NCI-H128 (cell line): Measurements from ENCODE around the gene RDM1.

Experiments used
- DNase-seq: peaks from one replicate; lab custom pipeline; 2025; ENCODE audit not compliant: unreplicated experiment; lab: John Stamatoyannopoulos, UW

Gene RDM1

DNA sequence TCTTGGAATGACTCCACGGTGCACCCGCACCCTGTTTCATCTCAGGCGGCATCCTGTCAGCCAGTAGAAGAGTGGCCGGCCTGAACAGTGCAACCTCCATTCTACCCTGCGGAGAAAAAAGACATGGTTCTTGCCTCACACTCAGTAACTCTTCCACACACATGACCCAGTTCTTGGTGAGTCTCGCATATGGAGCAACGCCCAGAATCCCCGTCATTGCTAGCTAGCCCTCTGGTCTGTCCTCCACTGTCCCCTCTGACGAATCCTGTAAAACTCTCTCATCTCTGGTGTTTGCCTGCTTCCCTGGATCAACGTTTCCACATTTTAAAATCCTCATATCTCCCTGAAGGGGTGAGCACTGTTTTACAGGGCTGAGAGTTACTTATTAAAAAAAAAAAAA lies 4.2 kb upstream of the RDM1 start:
- no peak for DNase-seq

DNA sequence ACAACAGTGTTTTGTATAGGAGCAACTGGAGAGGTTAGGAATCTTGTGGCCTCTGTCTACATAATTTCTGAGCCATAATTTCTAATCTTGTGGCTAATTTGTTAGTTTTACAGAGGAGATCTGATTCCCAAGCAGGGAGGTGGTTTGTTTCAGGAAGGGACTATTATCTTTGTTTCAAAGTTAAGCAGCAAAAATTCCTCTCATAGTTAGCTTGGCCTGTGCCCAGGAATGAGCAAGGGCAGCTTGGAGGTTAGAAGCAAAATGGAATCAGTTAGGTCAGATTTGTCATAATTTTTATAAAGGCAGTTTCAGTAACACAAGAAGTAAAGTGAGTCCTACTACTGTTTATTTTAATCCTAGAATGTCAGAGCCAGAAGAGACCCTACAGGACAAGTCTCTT lies 2.0 kb upstream of the RDM1 start:
- DNase-seq: no peak

DNA sequence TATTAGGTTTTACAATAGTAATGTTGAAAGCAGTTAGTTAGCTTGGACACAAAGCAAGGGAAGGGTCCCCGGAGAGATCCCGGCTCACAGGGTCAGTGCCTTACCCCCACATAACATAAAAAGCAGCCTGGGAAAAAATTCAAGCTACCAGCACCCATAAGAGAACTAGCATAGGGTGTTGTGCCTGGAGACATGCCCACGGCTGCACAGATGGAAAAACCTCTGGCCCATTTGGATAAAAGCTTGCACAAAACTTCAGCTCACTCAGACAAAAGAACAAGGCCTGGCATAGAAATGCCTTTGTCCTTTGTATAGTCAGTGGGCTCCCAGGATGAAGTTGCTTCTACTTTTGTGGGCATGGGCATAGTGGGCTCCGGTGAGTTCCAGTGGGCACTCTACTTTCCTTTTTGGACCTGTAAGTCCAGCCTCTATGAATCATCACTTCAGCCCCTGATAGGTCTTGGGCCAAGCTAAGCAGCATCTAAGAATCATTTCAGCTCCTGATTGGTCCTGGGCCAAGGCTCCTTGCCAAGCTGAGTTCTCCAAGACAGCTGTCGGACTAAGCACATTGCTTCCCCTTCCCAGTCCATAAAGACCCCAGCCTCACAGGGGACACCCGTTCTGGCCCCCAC lies 1.3 kb upstream of the RDM1 start:
- DNase-seq: no peak

DNA sequence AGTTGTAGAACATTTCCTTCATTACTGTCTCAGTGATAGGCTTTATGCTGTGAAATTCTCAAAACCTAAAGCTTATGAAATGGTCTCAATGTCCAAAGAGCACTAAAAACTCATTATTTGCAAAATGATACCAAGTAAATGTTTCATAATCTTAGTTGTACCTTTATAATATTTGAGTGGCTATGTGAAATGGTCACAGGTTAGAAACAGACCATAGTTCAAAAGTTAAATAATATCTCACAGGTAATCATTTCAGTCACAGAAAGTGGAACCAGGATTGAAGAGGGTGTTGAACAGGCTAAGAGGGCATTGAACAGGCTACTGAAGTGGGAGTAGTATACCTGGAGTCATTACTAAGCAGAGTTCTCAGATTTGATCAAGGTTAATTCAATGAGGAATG lies 2.9 kb downstream of the RDM1 start:
- no peak for DNase-seq

DNA sequence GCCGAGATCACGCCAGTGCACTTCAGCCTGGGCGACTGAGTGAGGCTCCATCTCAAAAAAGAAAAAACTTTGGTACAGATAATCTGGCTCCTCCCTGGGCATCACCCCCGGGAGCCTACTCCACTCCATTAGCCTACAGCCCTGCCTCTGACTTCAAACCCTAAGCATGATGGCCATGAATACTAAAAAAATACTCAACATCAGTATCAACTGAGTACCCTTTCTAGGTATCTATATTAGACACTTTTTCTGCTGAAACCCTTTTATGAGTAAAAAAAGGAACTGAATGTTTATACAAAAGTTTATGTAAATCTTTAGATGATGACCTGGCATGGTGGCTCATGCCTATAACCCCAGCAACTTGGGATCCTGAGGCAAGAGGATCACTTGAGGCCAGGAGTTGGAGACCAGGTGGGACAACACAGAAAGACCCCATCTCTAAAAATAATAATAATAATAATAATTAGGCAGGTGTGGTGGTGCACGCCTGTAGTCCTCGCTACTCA lies 6.9 kb downstream of the RDM1 start:
- no peak for DNase-seq

DNA sequence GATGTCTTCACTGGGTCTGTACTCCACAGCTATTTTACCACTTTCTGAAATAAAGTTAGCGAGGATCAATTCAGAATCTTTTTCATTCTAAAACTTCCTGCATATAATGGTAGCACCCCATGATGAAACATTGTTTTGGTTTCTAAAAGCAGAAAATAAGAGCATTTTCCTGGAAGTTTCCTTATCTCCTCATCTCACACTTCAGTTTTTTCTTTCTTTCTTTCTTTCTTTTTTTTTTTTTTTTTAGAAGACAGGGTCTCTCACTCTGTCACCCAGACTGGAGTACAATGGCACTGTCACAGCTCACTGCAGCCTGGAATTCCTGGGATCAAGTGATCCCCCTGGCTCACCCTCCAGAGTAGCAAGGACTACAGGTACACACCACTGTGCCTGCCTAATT lies 10.3 kb downstream of the RDM1 start:
- DNase-seq: no peak

DNA sequence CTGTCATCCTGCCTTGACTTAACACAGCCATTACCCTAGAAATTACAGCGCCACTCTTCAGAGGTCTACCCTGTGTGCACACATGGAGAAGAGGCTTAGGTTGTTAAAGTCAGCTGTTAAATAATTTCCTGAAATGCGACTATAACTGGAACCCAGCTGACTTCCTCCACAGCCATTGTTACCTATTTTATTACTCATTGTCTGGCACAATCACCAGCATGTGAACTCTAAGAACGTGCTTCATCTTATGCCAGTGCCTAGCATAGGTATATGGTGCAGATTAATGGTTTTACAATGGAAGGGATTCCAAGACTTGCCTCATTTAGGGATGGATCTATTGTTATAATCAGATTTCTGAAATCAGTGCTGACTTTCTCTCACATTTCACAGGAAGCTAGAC lies 11.9 kb downstream of the RDM1 start:
- DNase-seq: no peak

DNA sequence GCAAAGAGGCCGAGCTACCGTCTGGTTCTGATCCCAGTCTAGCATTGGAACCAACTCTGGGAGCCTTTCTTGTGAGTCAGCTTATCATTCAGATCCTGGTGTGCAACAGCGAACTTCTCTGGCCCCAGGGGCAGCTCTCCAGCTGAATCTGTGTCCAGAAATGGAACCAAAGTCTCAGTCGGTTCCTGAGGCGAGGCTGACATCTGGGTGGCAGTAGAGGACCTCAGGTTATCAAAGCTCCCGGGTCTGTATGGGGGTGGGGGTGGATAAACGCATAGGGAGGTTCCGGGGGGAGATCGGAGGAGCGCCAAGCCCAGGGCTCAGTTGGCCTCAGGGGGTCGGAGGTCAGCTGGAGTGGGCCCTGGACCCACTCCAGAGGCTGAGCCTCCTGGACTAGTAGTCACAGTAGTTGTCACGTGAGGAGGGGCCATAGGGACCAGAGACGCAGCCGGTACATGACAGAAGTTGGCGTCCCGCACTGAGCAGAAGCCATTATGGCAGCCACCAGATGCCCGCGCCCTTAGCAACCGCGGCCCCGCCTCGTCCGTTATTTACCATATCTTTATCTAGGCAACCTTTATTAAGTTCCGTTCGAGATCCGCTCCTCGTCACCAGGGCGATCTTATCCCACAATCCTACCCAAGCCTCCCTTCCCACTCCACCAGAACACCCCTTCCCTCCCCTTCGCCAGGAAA lies 12.9 kb downstream of the RDM1 start:
- DNase-seq: no peak

DNA sequence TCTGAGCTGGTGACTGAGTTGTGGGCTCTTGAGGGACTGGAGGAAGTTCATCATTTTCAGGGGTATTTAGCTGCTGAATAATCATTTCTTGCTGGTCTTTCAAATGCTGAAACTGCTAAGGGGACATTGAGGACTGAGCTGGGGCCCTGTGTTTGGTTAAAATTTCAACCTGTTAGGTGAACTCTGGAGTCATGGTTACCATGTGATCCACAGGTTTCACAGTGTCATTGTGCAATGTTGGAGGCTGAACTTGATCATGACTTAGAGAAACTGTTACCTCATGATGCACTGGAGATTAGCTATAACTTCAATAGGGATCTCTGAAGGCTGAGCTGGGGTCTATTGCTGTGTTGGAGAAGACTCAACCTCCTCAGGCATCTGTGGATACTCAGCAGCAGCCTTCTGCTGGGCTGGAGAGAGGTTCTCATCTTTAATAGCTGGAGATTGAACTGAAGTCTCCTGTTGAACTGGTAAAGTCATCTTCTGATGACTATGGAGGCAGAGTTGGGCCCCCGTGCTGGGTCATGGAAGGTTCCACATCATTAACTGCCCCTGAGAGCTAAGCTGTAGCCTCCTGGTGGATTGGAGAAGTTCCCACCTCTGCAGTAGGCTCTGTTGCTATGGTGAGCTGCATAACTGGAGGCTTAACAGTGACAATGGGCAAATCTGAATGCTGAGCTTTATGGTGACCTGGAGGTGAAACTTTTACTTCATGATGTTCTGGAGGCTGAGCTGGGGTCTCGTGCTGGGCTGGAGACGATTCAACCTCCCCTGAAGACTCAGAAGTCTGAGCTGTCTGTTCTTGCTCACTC lies 15.2 kb downstream of the RDM1 start:
- no peak for DNase-seq

DNA sequence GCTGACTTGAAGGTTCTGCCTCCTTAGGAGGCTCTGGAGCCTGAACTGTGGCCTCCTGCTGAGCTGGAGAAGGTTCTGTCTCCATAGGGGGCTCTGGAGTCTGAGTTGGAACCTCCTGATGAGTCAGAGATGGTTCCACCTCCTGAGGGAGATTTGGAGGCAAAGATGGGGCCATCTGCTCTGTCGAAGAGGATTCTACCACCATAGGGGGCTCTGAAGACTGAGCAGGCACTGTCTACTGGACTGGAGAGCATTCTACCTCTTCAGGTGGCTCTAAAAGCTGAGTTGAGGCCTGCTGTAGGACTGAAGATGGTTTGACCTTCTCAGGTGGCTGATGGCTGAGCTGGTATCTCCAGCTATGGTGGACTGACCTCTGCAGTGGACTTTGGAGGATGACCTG lies 16.2 kb downstream of the RDM1 start:
- no peak for DNase-seq

DNA sequence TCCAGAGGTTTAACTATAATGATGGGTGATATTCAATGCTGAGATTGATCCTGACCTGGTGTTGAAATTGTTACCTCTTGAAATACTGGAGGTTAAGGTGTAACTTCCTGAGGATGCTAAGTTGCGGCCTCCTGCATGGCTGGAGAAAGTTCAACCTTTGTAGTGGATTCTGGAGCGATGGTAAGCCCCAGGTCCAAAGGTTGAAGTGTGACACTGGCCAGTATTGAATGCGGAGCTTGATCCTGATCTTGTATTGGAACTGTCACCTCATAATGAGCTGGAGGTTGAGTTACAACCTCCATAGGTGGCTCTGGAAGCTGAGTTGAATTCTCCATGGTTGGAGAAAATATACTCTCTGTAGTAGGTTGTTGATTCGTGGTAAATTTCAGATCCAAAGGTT lies 17.0 kb downstream of the RDM1 start:
- no peak for DNase-seq

DNA sequence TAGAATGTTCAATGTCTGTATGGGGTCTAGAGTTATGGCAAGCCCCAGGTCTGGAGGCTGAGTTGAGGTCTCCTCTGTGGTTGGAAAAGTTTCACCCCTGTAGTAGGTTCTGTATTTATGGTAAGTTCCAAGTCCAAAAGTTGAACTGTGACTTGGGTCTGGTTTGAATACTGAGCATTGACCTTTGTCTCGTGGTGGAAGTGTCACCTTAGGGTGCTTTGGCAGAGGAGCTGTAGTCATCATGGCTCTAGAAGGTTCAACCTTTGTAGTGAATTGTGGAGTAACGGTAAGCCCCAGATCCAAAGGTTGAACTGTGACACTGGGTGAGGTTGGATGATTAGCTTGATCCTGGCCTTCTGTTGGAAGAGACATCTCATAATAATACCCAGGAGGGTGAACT lies 17.6 kb downstream of the RDM1 start:
- no peak for DNase-seq

DNA sequence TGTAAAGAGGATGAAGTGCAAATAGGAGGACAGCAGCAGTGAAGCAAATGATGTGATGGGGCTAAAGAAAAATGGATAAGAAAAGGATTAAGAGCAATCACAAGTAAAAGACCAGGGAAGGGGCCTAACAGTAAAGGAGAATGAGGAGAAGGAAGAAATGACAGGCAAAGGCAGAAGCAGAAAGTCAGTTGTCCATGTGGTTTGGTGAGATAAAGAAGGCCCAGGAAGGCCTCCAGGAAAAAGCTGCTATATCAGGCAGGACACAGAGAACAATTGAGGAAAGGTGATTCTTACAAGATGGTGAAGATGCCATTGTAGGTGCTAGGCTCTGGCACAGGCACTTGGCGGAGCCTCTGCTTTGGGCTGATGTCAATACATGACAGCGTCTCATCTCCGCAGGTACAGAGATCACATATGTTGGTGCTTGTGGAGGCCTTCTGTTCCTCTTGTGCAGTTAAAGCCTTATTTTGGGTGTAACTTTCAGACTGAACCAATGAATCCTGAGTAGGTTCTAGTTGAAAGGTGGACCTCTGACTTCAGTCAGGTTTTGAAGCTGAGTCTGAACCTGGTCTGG lies 18.1 kb downstream of the RDM1 start:
- DNase-seq: no peak

DNA sequence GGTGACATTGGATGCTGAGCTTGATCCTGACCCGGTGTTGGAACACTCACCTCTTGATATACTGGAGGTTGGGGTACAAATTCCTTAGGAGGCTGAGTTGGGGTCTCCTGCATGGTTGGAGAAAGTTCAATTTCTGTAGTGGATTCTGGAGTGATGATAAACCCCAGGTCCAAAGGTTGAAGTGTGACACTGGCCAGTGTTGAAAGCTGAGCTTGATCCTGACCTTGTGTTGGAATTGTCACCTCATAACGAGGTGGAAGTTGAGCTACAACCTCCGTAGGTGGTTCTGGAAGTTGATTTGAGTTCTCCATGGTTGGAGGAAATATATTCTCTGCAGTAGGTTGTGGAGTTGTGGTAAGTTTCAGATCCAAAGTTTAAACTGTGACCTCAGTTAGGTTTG lies 21.2 kb downstream of the RDM1 start:
- DNase-seq: no peak

DNA sequence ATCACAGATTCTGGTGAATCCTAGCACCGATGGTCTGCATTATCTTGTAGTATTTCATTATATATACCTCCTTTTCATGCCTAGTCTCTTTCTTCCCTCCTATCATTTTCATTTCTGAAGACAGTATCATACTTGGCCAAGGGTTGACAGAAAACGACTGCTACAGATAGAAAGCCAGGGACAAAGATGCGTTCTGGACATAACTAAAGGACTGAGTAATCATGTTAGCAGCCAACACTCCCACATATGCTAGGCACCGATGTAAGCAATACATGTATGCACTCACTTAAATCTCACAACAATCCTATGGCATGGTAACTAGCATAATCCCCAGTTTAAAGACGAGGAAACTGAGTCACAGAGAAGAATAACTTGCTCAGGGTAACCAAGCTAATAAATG lies 22.9 kb downstream of the RDM1 start:
- DNase-seq: no peak

DNA sequence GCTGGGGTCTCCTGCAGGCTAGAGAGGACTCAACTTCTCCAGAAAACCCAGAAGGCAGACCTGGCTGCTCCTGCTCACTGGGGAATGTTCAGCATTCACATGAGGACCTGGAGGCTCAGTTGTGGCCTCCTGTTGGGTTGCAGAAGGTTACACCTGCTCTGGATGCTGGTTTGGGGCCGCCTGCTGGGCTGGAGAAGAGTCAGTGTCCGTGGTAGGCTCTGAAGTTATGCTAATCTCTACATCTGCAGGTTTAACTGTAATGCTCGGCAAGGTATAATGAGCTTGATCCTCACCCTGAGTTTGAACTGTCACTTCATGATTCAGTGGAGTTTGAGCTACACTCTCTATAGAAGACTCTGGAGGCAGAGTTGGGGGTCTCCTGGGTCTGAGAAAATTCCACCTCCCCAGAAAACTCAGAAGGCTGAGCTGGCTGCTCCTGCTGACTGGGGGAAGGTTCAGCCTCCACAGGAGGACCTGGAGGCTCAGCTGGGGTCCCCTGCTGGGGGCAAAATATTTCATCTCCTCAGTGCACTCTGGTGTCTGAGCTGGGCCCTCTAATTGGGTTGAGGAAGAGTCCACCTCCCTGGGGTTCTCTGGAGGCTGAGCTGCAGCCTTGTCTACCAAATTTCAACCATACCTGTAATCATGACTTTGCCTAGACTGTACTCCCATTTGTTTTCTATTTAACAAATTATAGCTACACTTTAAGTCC lies 23.5 kb downstream of the RDM1 start:
- DNase-seq: no peak

DNA sequence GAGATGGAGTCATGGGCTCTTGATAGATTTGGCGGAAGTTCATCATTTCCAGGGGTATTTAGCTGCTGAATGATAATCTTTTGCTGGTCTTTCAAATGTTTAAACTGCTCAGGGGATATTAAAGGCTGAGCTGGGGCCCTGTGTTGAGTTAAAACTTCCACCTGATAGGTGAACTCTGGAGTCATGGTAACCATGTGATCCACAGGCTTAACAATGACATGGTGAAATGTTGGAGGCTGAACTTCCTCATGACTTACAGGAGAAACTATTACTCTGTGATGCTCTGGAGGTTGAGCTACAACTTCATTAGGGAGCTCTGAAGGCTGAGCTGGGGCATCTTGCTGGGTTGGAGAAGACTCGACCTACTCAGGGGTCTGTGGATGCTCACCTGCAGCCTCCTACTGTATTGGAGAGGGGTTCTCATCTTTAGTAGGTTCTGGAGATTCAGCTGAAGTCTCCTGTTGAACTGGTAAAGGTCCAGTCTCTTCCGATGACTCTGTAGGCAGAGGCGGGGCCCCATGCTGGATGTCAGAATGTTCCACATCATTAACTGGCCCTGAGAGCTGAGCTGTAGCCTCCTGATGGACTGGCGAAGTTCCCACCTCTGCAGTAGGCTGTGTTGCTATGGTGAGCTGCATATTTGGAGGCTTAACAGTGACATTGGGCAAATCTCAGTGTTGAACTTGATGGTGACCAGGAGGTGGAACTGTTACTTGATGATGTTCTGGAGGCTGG lies 24.2 kb downstream of the RDM1 start:
- no peak for DNase-seq

DNA sequence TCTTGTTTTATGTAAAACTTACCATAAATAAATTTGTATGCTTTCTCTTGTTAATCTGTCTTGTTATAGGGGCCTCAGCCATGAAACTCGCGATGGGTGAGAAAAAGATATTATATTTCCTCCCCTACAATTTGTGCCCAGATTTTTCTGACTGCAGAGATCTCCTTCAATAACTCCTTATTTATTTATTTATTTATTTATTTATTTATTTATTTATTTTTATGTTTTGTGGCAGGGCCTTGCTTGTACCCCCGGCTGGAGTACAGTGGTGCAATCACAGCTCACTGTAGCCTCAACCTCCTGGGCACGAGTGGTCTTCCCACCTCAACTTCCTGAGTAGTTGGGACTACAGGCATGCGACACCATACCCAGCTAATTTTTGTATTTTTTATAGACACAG lies 27.1 kb downstream of the RDM1 start:
- no peak for DNase-seq

DNA sequence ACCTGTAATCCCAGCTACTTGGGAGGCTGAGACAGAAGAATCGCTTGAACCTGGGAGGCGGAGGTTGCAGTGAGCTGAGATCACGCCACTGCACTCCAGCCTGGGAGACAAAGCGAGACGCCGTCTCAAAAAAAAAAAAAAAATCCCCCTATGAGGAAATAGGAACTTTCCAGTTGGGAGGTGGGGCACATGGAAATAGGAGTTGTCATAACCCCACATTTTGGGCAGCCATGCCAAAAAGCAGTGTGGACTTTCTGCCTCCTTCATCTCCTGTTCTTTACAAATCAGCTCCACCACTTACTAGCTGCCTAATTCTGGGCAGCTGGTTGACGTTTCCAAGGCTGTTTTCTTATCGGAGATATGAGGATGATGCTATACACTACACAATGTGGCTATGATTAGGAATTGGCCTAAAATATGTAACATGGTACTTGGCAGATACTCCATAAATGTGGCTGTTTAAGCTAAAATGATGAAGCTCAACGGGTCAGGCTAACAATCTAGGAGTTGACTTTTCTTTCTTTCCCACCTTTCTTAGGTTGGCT lies 28.9 kb downstream of the RDM1 start:
- DNase-seq: no peak
